ENCODE data around the gene GXYLT2.
"Not testable (repeated sequence)": the region's sequence is repeated elsewhere in the genome, so short reads cannot be mapped to it uniquely, and the experiment has no call there.

GRCh38 chr3:73003050-73003449 lies 115.2 kb downstream of the GXYLT2 start:
- TF ChIP-seq CTCF, POLR2A (IDR thresholded peaks at IDR 0.05): not testable (repeated sequence)
